Neuron (in vitro differentiated cells): ENCODE data around the gene MMP19.
"Not testable (repeated sequence)": the region's sequence is repeated elsewhere in the genome, so short reads cannot be mapped to it uniquely, and the experiment has no call there.

ENCODE experiments used
- H2AFZ ChIP-seq: one replicate; pipeline ENCODE4 v1.6.1; 2013; ENCODE audit warnings: low read depth, mild to moderate bottlenecking, inconsistent platforms, low read length, moderate library complexity
- H3K27me3 ChIP-seq: one replicate; pipeline ENCODE4 v1.6.1; 2013; ENCODE audit warnings: low read length; ENCODE audit not compliant: insufficient read depth
- H3K36me3 ChIP-seq: one replicate; pipeline ENCODE4 v1.6.1; 2013; ENCODE audit warnings: low read length; ENCODE audit not compliant: insufficient read depth
- H3K4me1 ChIP-seq: one replicate; pipeline ENCODE4 v1.6.1; 2013; ENCODE audit warnings: low read length; ENCODE audit not compliant: insufficient read depth
- H3K4me3 ChIP-seq: 2 replicates; pipeline ENCODE4 v1.5.1; 2013; ENCODE audit warnings: mild to moderate bottlenecking, low read length, moderate library complexity
- H3K9me3 ChIP-seq: one replicate; pipeline ENCODE4 v1.6.1; 2013; ENCODE audit warnings: low read length

Gene MMP19

GRCh38 chr12:55834400-55834799, 8.3 kb downstream of the MMP19 start:
- H3K4me3 ChIP-seq, H2AFZ ChIP-seq, H3K9me3 ChIP-seq, H3K27me3 ChIP-seq, H3K36me3 ChIP-seq: not testable (repeated sequence)
- H3K4me1 ChIP-seq, result peaks cover 18% of the 10 kb centered on the region

GRCh38 chr12:55833056-55833455, 9.7 kb downstream of the MMP19 start:
- peaks cover 22% of the 10 kb centered on the region for H3K4me1 ChIP-seq
- H3K27me3 ChIP-seq, result no peaks in the 10 kb centered on the region
- H3K36me3 ChIP-seq, result peaks cover 3% of the 10 kb centered on the region
- no peaks in the 10 kb centered on the region for H3K9me3 ChIP-seq
- no peak overlapping the region for H3K4me3 ChIP-seq
- H2AFZ ChIP-seq, result no peak overlapping the region

GRCh38 chr12:55831447-55831815, 11.3 kb downstream of the MMP19 start:
- H2AFZ ChIP-seq, result no peak overlapping the region
- peaks cover 12% of the 10 kb centered on the region for H3K36me3 ChIP-seq
- peak overlapping the region; percentile 76 for H3K4me3 ChIP-seq
- peaks cover 29% of the 10 kb centered on the region for H3K4me1 ChIP-seq
- H3K27me3 ChIP-seq, result no peaks in the 10 kb centered on the region
- H3K9me3 ChIP-seq, result no peaks in the 10 kb centered on the region

GRCh38 chr12:55830601-55831446, 11.9 kb downstream of the MMP19 start:
- H3K4me1 ChIP-seq, result peaks cover 29% of the 10 kb centered on the region
- H2AFZ ChIP-seq, result peak overlapping the region; percentile 40
- no peaks in the 10 kb centered on the region for H3K27me3 ChIP-seq
- H3K9me3 ChIP-seq, result no peaks in the 10 kb centered on the region
- H3K4me3 ChIP-seq, result peak overlapping the region; percentile 76
- peaks cover 13% of the 10 kb centered on the region for H3K36me3 ChIP-seq

GRCh38 chr12:55829967-55830600, 12.7 kb downstream of the MMP19 start:
- Histone ChIP-seq H3K9me3 (no peaks in the 10 kb centered on the region), H3K4me3 (peak overlapping the region; percentile 76), H3K4me1 (peaks cover 29% of the 10 kb centered on the region), H2AFZ (peak overlapping the region; percentile 40), H3K36me3 (peaks cover 15% of the 10 kb centered on the region), H3K27me3 (no peaks in the 10 kb centered on the region)

- H2AFZ ChIP-seq, result no peak overlapping the region
- H3K9me3 ChIP-seq, result no peaks in the 10 kb centered on the region
- peak overlapping the region; percentile 76 for H3K4me3 ChIP-seq
- peaks cover 30% of the 10 kb centered on the region for H3K4me1 ChIP-seq
- no peaks in the 10 kb centered on the region for H3K27me3 ChIP-seq
- peaks cover 17% of the 10 kb centered on the region for H3K36me3 ChIP-seq
Measured at GRCh38 chr12:55828357-55828756, 14.4 kb downstream of the MMP19 start.

GRCh38 chr12:55827806-55828205, 14.9 kb downstream of the MMP19 start:
- no peak overlapping the region for H2AFZ ChIP-seq
- peaks cover 22% of the 10 kb centered on the region for H3K36me3 ChIP-seq
- no peaks in the 10 kb centered on the region for H3K27me3 ChIP-seq
- H3K4me3 ChIP-seq, result peak overlapping the region; percentile 5
- H3K4me1 ChIP-seq, result peaks cover 30% of the 10 kb centered on the region
- no peaks in the 10 kb centered on the region for H3K9me3 ChIP-seq

GRCh38 chr12:55824726-55825125, 18.0 kb downstream of the MMP19 start:
- Histone ChIP-seq H3K27me3 (no peaks in the 10 kb centered on the region), H3K9me3 (no peaks in the 10 kb centered on the region), H3K4me1 (peaks cover 19% of the 10 kb centered on the region), H2AFZ (no peak overlapping the region), H3K36me3 (peaks cover 52% of the 10 kb centered on the region), H3K4me3 (no peak overlapping the region)

- no peaks in the 10 kb centered on the region for H3K27me3 ChIP-seq
- H3K4me3 ChIP-seq, result no peak overlapping the region
- H3K36me3 ChIP-seq, result peaks cover 60% of the 10 kb centered on the region
- H2AFZ ChIP-seq, result no peak overlapping the region
- peaks cover 25% of the 10 kb centered on the region for H3K4me1 ChIP-seq
- no peaks in the 10 kb centered on the region for H3K9me3 ChIP-seq
Measured at GRCh38 chr12:55823419-55823818, 19.3 kb downstream of the MMP19 start.

- Histone ChIP-seq H3K4me1 (peaks cover 16% of the 10 kb centered on the region), H2AFZ (no peak overlapping the region), H3K27me3 (no peaks in the 10 kb centered on the region), H3K9me3 (no peaks in the 10 kb centered on the region), H3K4me3 (no peak overlapping the region), H3K36me3 (peaks cover 50% of the 10 kb centered on the region)
Measured at GRCh38 chr12:55822228-55822627, 20.5 kb downstream of the MMP19 start.

- no peak overlapping the region for H2AFZ ChIP-seq
- H3K36me3 ChIP-seq, result peaks cover 47% of the 10 kb centered on the region
- H3K4me3 ChIP-seq, result no peak overlapping the region
- H3K4me1 ChIP-seq, result peaks cover 21% of the 10 kb centered on the region
- H3K27me3 ChIP-seq, result no peaks in the 10 kb centered on the region
- no peaks in the 10 kb centered on the region for H3K9me3 ChIP-seq
Measured at GRCh38 chr12:55820679-55821078, 22.1 kb downstream of the MMP19 start.

- Histone ChIP-seq H3K4me3 (peak overlapping the region; percentile 74), H3K36me3 (peaks cover 56% of the 10 kb centered on the region), H3K4me1 (peaks cover 21% of the 10 kb centered on the region)
Measured at GRCh38 chr12:55818886-55819285, 23.9 kb downstream of the MMP19 start.

GRCh38 chr12:55818140-55818728, 24.5 kb downstream of the MMP19 start:
- H3K36me3 ChIP-seq, result peaks cover 58% of the 10 kb centered on the region
- H3K4me1 ChIP-seq, result peaks cover 21% of the 10 kb centered on the region
- peak overlapping the region; percentile 74 for H3K4me3 ChIP-seq
- no peaks in the 10 kb centered on the region for H3K9me3 ChIP-seq
- H2AFZ ChIP-seq, result peak overlapping the region; percentile 17
- no peaks in the 10 kb centered on the region for H3K27me3 ChIP-seq

More at GRCh38 chr12:55818886-55819285, 23.9 kb downstream of the MMP19 start:
- Histone ChIP-seq H2AFZ (no peak overlapping the region), H3K27me3 (no peaks in the 10 kb centered on the region), H3K9me3 (no peaks in the 10 kb centered on the region)
